Stomach smooth muscle (tissue), 2 donors: ENCODE data around the gene CD7.
"Not testable (repeated sequence)": the region's sequence is repeated elsewhere in the genome, so short reads cannot be mapped to it uniquely, and the experiment has no call there.

Source experiments
- H3K27ac ChIP-seq: one replicate; pipeline ENCODE4 v1.7.0; 2013; ENCODE audit warnings: mild to moderate bottlenecking, low read length, inconsistent platforms
- H3K27me3 ChIP-seq, 2 donors: one replicate each; pipeline ENCODE4 v1.7.0; 2013; ENCODE audit warnings: low read length in 2 of 2; ENCODE audit not compliant: insufficient read depth in 2 of 2, control insufficient read depth in 1 of 2
- H3K36me3 ChIP-seq, 2 donors: one replicate each; pipeline ENCODE4 v1.7.0; 2013; ENCODE audit warnings: low read length in 2 of 2; ENCODE audit not compliant: control insufficient read depth in 2 of 2, insufficient read depth in 2 of 2
- H3K4me1 ChIP-seq: one replicate; pipeline ENCODE4 v1.7.0; 2013; ENCODE audit warnings: low read length; ENCODE audit not compliant: control insufficient read depth, insufficient read depth
- H3K4me3 ChIP-seq, 2 donors: one replicate each; pipeline ENCODE4 v1.7.0; 2013; ENCODE audit warnings: low read length in 2 of 2
- H3K9ac ChIP-seq, 2 donors: one replicate each; pipeline ENCODE4 v1.7.0; 2013; ENCODE audit warnings: low read length in 2 of 2, mild to moderate bottlenecking in 1 of 2
- H3K9me3 ChIP-seq, 2 donors: one replicate each; pipeline ENCODE4 v1.7.0; 2013; ENCODE audit warnings: low read length in 2 of 2; ENCODE audit not compliant: control insufficient read depth in 2 of 2
- donor health status: healthy.
- donor health status: Pancreatic carcinoma.

The CD7 gene

GRCh38 chr17:82317394-82318168 lies at the start of gene CD7:
Gene CD7, minus strand, starts transcription at chr17:82317608. Its CDS starts 113 bp downstream, at chr17:82317495.
- peaks cover 14% of the 10 kb centered on the region for H3K4me1 ChIP-seq
- no peak within 1 kb of the TSS for H3K9ac ChIP-seq
- no peak within 1 kb of the TSS for H3K27ac ChIP-seq
- no peaks in the 10 kb centered on the region for H3K9me3 ChIP-seq
- H3K36me3 ChIP-seq, result no peaks in the 10 kb centered on the region
- H3K27me3 ChIP-seq, result peaks cover 21 to 40% of the 10 kb centered on the region in 2 donors
- no peak within 1 kb of the TSS for H3K4me3 ChIP-seq

GRCh38 chr17:82366749-82367148 lies 49.3 kb upstream of the CD7 start:
- no peaks in the 10 kb centered on the region for H3K9me3 ChIP-seq
- no peak overlapping the region for H3K4me3 ChIP-seq
- H3K36me3 ChIP-seq, result no peaks in the 10 kb centered on the region
- peaks cover 14 to 18% of the 10 kb centered on the region in 2 donors for H3K27me3 ChIP-seq
- H3K4me1 ChIP-seq, result peaks cover 16% of the 10 kb centered on the region
- no peak overlapping the region for H3K27ac ChIP-seq
- no peak overlapping the region for H3K9ac ChIP-seq

GRCh38 chr17:82365606-82366295 lies 48.3 kb upstream of the CD7 start:
- no peak overlapping the region for H3K9ac ChIP-seq
- no peaks in the 10 kb centered on the region for H3K36me3 ChIP-seq
- H3K4me3 ChIP-seq, result no peak overlapping the region
- H3K4me1 ChIP-seq, result peaks cover 6% of the 10 kb centered on the region
- H3K27ac ChIP-seq, result no peak overlapping the region
- H3K9me3 ChIP-seq, result no peaks in the 10 kb centered on the region
- H3K27me3 ChIP-seq, result peaks cover 8% of the 10 kb centered on the region in 2 donors

- Histone ChIP-seq H3K4me3 (no peak overlapping the region), H3K27me3 (peaks cover 8 to 11% of the 10 kb centered on the region in 2 donors), H3K36me3 (no peaks in the 10 kb centered on the region), H3K9me3 (no peaks in the 10 kb centered on the region), H3K9ac (no peak overlapping the region), H3K4me1 (peaks cover 2% of the 10 kb centered on the region), H3K27ac (no peak overlapping the region)
Observed at GRCh38 chr17:82361885-82362633, 44.7 kb upstream of the CD7 start.

GRCh38 chr17:82359451-82360074 lies 42.2 kb upstream of the CD7 start:
- not testable (repeated sequence) for H3K4me3 ChIP-seq, H3K9me3 ChIP-seq, H3K27ac ChIP-seq, H3K4me1 ChIP-seq, H3K36me3 ChIP-seq, H3K9ac ChIP-seq
- H3K27me3 ChIP-seq, result peaks cover 16 to 23% of the 10 kb centered on the region in 2 donors

- Histone ChIP-seq H3K36me3 (no peaks in the 10 kb centered on the region), H3K4me3 (no peak within 1 kb of the TSS), H3K27ac (no peak within 1 kb of the TSS), H3K27me3 (peaks cover 18 to 23% of the 10 kb centered on the region in 2 donors), H3K4me1 (peaks cover 2% of the 10 kb centered on the region), H3K9ac (no peak within 1 kb of the TSS), H3K9me3 (no peaks in the 10 kb centered on the region)
Observed at GRCh38 chr17:82358465-82359350, 41.3 kb upstream of the CD7 start, which contains the start of gene TEX19. Gene TEX19, plus strand, starts transcription at chr17:82359247. Its CDS starts 2,904 bp downstream, at chr17:82362151.

- Histone ChIP-seq H3K27me3 (peaks cover 20 to 23% of the 10 kb centered on the region in 2 donors), H3K36me3 (no peaks in the 10 kb centered on the region), H3K9ac (no peak overlapping the region), H3K4me1 (peaks cover 2% of the 10 kb centered on the region), H3K4me3 (no peak overlapping the region), H3K9me3 (no peaks in the 10 kb centered on the region), H3K27ac (no peak overlapping the region)
Observed at GRCh38 chr17:82357394-82357793, 40.0 kb upstream of the CD7 start.

GRCh38 chr17:82356845-82357355 lies 39.5 kb upstream of the CD7 start:
- H3K4me3 ChIP-seq, result no peak overlapping the region
- no peak overlapping the region for H3K9ac ChIP-seq
- H3K9me3 ChIP-seq, result no peaks in the 10 kb centered on the region
- H3K27me3 ChIP-seq, result peaks cover 20 to 23% of the 10 kb centered on the region in 2 donors
- no peak overlapping the region for H3K27ac ChIP-seq
- H3K36me3 ChIP-seq, result no peaks in the 10 kb centered on the region
- peaks cover 5% of the 10 kb centered on the region for H3K4me1 ChIP-seq

GRCh38 chr17:82355770-82356427 lies 38.5 kb upstream of the CD7 start:
- Histone ChIP-seq H3K36me3 (no peaks in the 10 kb centered on the region), H3K4me1 (peaks cover 9% of the 10 kb centered on the region), H3K27me3 (peaks cover 20 to 23% of the 10 kb centered on the region in 2 donors), H3K4me3 (no peak overlapping the region), H3K9me3 (no peaks in the 10 kb centered on the region), H3K27ac (no peak overlapping the region), H3K9ac (no peak overlapping the region)
